ENCODE measurements around the gene ABL1.

GRCh38 chr9:130929571-130930038 is 94.6 kb downstream of the ABL1 start:
- TF ChIP-seq FOXM1 (IDR thresholded peaks at IDR 0.05; ENCODE audit: borderline replicate concordance): no peak
- TF ChIP-seq BHLHE40 (IDR thresholded peaks at IDR 0.05; ENCODE audit: borderline replicate concordance): no peak
- TF ChIP-seq L3MBTL2 (conservative IDR thresholded peaks at IDR 0.05): no peak
- TF ChIP-seq ZNF384 (IDR thresholded peaks at IDR 0.05): no peak
- no peak for TF ChIP-seq PKNOX1 (IDR thresholded peaks at IDR 0.05)
- no peak for TF ChIP-seq SUZ12 (IDR thresholded peaks at IDR 0.05)
- TF ChIP-seq HDGF (IDR thresholded peaks at IDR 0.05; ENCODE audit: borderline replicate concordance): no peak
- no peak for TF ChIP-seq SP1 (IDR thresholded peaks at IDR 0.05)
